ENCODE data around the gene PSORS1C1. TPM values are rescaled to one million over a fixed set of nuclear protein-coding genes. Genes with fewer than 3 reads are reported as not detected.

The PSORS1C1 gene
- total RNA-seq, 2 experiments from 2014 or later, result not detected

DNA sequence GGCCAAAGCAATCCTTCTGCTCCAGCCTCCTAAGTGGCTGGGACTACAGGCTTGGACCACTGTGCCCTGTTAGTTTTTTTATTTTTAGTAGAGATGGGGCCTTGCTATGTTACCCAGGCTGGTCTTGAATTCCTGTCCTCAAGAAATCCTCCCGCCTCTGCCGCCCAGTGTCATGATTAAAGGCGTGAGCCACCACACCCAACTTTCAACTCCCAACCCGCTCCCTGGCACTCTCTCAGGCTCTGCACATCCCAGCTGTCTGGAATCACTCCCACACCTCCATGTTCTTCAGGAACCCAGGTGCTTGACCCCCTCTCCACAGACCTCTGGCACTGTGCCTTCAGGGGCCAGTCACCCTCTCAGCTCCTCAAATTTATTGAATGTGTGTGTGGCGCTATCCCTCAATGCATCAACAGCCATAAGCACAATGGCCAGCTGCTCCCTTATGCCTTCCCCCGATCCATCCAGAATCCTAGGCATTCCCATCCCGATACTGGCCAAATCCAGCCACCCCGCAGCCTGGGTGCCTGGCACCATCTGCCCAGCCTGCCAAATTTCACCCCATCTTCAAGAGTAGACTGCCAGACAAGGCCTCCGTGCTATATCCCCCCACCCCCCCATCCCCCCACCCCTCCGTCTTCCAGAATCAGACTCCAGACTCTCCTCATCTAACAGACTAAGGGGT, 56.5 kb downstream of the PSORS1C1 start:
- H3K4me1 ChIP-seq (ENCODE audit: insufficient read depth, low read length), result no peaks in the 10 kb centered on the region
- no peak for ATAC-seq (ENCODE audit: poor library complexity)
- no peaks in the 10 kb centered on the region for H3K9me3 Mint-ChIP-seq
- TF ChIP-seq, protein P1, sequence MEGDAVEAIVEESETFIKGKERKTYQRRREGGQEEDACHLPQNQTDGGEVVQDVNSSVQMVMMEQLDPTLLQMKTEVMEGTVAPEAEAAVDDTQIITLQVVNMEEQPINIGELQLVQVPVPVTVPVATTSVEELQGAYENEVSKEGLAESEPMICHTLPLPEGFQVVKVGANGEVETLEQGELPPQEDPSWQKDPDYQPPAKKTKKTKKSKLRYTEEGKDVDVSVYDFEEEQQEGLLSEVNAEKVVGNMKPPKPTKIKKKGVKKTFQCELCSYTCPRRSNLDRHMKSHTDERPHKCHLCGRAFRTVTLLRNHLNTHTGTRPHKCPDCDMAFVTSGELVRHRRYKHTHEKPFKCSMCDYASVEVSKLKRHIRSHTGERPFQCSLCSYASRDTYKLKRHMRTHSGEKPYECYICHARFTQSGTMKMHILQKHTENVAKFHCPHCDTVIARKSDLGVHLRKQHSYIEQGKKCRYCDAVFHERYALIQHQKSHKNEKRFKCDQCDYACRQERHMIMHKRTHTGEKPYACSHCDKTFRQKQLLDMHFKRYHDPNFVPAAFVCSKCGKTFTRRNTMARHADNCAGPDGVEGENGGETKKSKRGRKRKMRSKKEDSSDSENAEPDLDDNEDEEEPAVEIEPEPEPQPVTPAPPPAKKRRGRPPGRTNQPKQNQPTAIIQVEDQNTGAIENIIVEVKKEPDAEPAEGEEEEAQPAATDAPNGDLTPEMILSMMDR (IDR thresholded peaks at IDR 0.05), result no peak
- no peak overlapping the region for H3K4me3 ChIP-seq (ENCODE audit: low read length)
- H3K27me3 Mint-ChIP-seq, result no peaks in the 10 kb centered on the region
- H3K27ac Mint-ChIP-seq, result no peak overlapping the region
- POLR2A ChIA-PET, result no interaction called here
- no peaks in the 10 kb centered on the region for H3K9me3 ChIP-seq (ENCODE audit: control insufficient read depth in 1 of 2, insufficient read depth in 1 of 2, low read length in 2 of 2)
- no peak for DNase-seq
- intact Hi-C loops (cut with DNase I, micrococcal nuclease), result no loop called here
- H3K36me3 ChIP-seq (ENCODE audit: insufficient read depth, low read length), result no peaks in the 10 kb centered on the region
- no peaks in the 10 kb centered on the region for H3K27me3 ChIP-seq (ENCODE audit: control insufficient read depth in 1 of 2, insufficient read depth in 2 of 2, low read length in 2 of 2)
- no peak overlapping the region for H3K27ac ChIP-seq (ENCODE audit: low read depth in 1 of 2, low read length in 2 of 2)
- no peaks in the 10 kb centered on the region for H3K4me1 Mint-ChIP-seq (ENCODE audit: low read depth)
- no peak overlapping the region for H3K4me3 Mint-ChIP-seq
- CTCF ChIA-PET, result no interaction called here
- H3K36me3 Mint-ChIP-seq (ENCODE audit: low read depth), result no peaks in the 10 kb centered on the region

DNA sequence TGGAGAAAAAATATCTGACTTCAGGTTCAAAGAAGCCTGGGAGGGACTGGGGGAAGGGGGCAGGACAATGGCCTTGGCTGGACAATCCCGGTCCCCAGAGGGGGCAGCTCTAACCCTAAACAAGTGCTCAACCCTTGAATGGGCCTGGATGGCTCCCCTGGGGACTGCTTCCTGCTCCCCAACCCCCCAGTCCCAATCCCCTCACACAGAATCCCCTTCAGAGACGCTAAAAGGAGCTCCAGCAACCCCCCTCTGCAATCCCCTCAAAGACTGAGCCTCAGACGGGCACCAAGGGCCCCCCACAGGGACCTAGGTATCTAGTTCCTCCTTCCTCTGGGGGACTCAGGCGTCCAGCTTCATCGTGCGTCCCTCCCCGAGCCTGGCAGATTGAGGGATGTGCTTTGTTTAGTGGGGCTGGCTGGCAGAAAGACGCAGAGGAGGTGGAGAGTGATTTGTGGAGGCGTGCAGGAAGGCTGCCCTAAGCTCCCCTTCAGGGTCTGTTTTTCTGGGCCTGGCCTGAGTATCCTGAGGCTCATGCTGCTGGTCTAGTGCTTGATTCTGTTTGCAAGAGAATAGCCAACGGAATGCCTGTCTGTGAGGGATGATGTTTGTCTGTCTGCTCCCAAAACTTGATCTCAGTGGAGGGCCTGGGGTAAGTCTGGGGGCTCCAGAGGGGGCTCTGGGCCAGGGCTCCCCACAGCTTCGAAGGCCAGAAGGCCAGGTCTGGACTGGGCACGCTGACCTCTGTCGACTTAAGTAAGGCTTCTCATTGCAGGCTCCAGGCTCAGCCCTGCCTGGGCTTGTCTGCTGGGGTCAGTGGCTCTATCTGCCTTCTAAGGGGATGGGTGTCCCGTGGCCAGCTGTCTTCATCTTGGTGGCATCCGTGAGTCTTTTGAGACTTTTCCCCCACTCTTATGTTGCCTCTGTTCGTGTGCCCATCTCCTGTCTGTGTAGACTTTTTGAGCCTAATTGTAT, 57.6 kb downstream of the PSORS1C1 start:
- CTCF ChIA-PET, result no interaction called here

DNA sequence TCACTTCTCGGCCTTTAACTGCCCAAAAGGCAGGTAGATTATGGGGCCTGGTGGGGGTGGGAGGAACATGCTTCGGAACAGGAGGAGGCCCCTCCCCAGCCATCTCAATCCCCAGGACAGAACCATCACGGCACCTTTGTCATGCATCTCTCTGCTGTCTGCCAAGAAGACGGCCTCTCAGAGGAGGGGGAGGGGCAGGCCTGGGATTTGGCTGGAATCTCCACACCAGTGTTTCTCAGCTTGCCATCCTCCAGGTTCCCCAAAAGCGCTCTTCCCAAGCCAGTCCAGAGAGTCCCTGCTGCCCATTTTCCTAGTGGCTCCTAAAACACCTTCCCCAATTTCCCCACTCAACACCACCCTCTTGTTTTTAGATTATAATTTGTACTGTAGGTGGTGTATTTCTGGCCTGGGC, 58.4 kb downstream of the PSORS1C1 start:
- no peaks in the 10 kb centered on the region for H3K4me1 Mint-ChIP-seq (ENCODE audit: low read depth)
- no peak overlapping the region for H3K27ac Mint-ChIP-seq
- no peaks in the 10 kb centered on the region for H3K9me3 Mint-ChIP-seq
- H3K27me3 ChIP-seq (ENCODE audit: control insufficient read depth in 1 of 2, insufficient read depth in 2 of 2, low read length in 2 of 2), result no peaks in the 10 kb centered on the region
- no peaks in the 10 kb centered on the region for H3K9me3 ChIP-seq (ENCODE audit: control insufficient read depth in 1 of 2, insufficient read depth in 1 of 2, low read length in 2 of 2)
- ChIA-PET CTCF (no interaction called here), POLR2A (no interaction called here)
- ATAC-seq (ENCODE audit: poor library complexity), result no peak
- H3K4me3 Mint-ChIP-seq, result no peak overlapping the region
- DNase-seq, result no peak
- intact Hi-C loops (cut with DNase I, micrococcal nuclease), result no loop called here
- TF ChIP-seq, protein P1 (IDR thresholded peaks at IDR 0.05), result no peak
- no peak overlapping the region for H3K4me3 ChIP-seq (ENCODE audit: low read length)
- H3K4me1 ChIP-seq (ENCODE audit: insufficient read depth, low read length), result no peaks in the 10 kb centered on the region
- no peaks in the 10 kb centered on the region for H3K36me3 ChIP-seq (ENCODE audit: insufficient read depth, low read length)
- H3K27ac ChIP-seq (ENCODE audit: low read depth in 1 of 2, low read length in 2 of 2), result no peak overlapping the region
- no peaks in the 10 kb centered on the region for H3K27me3 Mint-ChIP-seq
- H3K36me3 Mint-ChIP-seq (ENCODE audit: low read depth), result no peaks in the 10 kb centered on the region

More for the DNA sequence above, 57.6 kb downstream of the PSORS1C1 start:
- H3K9me3 ChIP-seq (ENCODE audit: control insufficient read depth in 1 of 2, insufficient read depth in 1 of 2, low read length in 2 of 2), result no peaks in the 10 kb centered on the region
- DNase-seq (no peak), ATAC-seq (ENCODE audit: poor library complexity) (no peak)
- H3K4me1 ChIP-seq (ENCODE audit: insufficient read depth, low read length), result no peaks in the 10 kb centered on the region
- Mint-ChIP-seq H3K9me3 (no peaks in the 10 kb centered on the region), H3K27ac (no peak overlapping the region), H3K4me1 (ENCODE audit: low read depth) (no peaks in the 10 kb centered on the region), H3K27me3 (no peaks in the 10 kb centered on the region), H3K4me3 (no peak overlapping the region), H3K36me3 (ENCODE audit: low read depth) (no peaks in the 10 kb centered on the region)
- intact Hi-C loops (cut with DNase I, micrococcal nuclease), result no loop called here
- no peaks in the 10 kb centered on the region for H3K27me3 ChIP-seq (ENCODE audit: control insufficient read depth in 1 of 2, insufficient read depth in 2 of 2, low read length in 2 of 2)
- H3K4me3 ChIP-seq (ENCODE audit: low read length), result no peak overlapping the region
- POLR2A ChIA-PET, result no interaction called here
- H3K27ac ChIP-seq (ENCODE audit: low read depth in 1 of 2, low read length in 2 of 2), result no peak overlapping the region
- TF ChIP-seq, protein P1 (IDR thresholded peaks at IDR 0.05), result no peak
- H3K36me3 ChIP-seq (ENCODE audit: insufficient read depth, low read length), result no peaks in the 10 kb centered on the region
